GM10266 (cell line): ENCODE data around the gene ZHX3.

Source experiments
- DNase-seq: peaks from one replicate; pipeline ENCODE4 v3.0.0; 2012; ENCODE audit errors: extremely low spot score
- TF ChIP-seq, protein P1 (sequence below): IDR thresholded peaks from 2 replicates; pipeline ENCODE4 v1.5.1; 2012; ENCODE audit warnings: mild to moderate bottlenecking, low read depth; ENCODE audit not compliant: control insufficient read depth, insufficient read depth; ENCODE audit errors: missing control alignments

Gene ZHX3

DNA sequence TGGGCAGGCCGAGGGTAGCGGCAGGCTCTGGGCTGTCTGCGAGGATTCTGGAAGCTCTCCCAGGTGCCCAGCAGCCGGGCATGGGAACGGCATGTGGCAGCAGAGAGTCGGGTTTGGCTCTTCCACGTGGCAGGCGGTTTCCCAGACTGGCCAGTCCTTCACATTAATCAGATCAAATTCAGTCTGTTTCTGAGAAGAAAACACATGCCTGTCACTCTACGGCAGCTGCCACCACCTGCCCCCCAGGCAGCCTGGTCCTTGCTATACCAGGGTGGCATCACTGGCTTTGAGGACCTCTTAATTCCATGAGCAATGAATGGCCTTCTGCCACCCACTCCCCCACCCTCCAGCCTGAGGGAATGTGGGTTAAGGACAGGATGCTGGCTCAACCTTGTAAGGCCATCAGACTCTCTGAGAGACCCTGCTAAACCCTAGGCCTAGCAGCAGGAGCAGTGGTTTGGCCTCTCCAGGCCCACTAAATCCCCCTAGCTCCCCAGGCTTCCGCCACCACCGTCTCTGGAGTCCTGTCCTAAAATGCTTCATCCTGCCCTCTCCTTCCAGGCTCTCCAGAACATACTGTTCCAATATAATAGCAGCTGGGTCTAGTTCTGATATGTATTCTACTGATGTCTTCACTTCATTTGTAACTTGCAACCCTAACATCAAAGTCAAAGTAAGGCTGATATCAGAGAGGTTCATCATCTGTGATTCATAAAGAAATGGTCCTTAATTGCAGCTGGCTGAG lies 132.3 kb downstream of the ZHX3 start:
- DNase-seq: no peak
- TF ChIP-seq, protein P1, sequence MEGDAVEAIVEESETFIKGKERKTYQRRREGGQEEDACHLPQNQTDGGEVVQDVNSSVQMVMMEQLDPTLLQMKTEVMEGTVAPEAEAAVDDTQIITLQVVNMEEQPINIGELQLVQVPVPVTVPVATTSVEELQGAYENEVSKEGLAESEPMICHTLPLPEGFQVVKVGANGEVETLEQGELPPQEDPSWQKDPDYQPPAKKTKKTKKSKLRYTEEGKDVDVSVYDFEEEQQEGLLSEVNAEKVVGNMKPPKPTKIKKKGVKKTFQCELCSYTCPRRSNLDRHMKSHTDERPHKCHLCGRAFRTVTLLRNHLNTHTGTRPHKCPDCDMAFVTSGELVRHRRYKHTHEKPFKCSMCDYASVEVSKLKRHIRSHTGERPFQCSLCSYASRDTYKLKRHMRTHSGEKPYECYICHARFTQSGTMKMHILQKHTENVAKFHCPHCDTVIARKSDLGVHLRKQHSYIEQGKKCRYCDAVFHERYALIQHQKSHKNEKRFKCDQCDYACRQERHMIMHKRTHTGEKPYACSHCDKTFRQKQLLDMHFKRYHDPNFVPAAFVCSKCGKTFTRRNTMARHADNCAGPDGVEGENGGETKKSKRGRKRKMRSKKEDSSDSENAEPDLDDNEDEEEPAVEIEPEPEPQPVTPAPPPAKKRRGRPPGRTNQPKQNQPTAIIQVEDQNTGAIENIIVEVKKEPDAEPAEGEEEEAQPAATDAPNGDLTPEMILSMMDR: no peak

GRCh38 chr20:41183831-41184230 lies 133.7 kb downstream of the ZHX3 start:
- TF ChIP-seq, protein P1: no peak
- no peak for DNase-seq

GRCh38 chr20:41183391-41183790 lies 134.1 kb downstream of the ZHX3 start:
- TF ChIP-seq, protein P1: no peak
- no peak for DNase-seq

GRCh38 chr20:41182296-41183212 lies 135.0 kb downstream of the ZHX3 start:
- TF ChIP-seq, protein P1: no peak
- no peak for DNase-seq

GRCh38 chr20:41181567-41181966 lies 136.0 kb downstream of the ZHX3 start:
- TF ChIP-seq, protein P1: no peak
- no peak for DNase-seq

GRCh38 chr20:41180599-41181333 lies 136.8 kb downstream of the ZHX3 start:
- TF ChIP-seq, protein P1: no peak
- DNase-seq: no peak
